HG03025 (cell line): ENCODE data around the gene MAIP1.

Experiments
- ATAC-seq: cut with Tn5 transposase; IDR thresholded peaks from one replicate; pipeline ENCODE4 v1.9.1; 2021; ENCODE audit warnings: mild to moderate bottlenecking, moderate library complexity; ENCODE audit not compliant: unreplicated experiment, low FRiP score

Gene MAIP1

GRCh38 chr2:199985625-199986207, 30.3 kb downstream of the MAIP1 start:
- peak; percentile 63 for ATAC-seq

DNA sequence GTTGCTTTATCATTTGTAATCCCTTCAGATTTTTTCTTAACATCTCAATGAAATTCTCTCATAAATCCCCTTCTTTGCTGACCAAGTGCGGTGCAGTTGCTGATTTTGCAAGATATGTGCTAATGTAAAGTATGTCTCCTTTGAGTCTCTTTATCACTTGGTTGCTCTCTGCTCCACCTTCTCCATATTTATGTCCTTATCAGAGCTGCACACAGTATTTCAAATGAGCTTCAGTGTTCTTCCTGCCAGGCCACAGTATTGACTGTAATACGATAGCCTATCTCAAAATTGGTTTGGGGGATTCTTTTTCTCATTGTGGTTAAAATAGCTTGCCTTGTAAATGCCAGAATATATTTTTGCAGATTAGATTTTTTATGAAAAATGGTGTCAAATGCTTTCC, 32.2 kb downstream of the MAIP1 start:
- ATAC-seq, result no peak

- no peak for ATAC-seq
Observed at GRCh38 chr2:199988151-199988550, 32.8 kb downstream of the MAIP1 start.

- ATAC-seq, result no peak
Observed at GRCh38 chr2:199989822-199990221, 34.4 kb downstream of the MAIP1 start.

- no peak for ATAC-seq
Observed at GRCh38 chr2:199991691-199992090, 36.3 kb downstream of the MAIP1 start.

- no peak for ATAC-seq
Observed at GRCh38 chr2:199992296-199992695, 36.9 kb downstream of the MAIP1 start.

DNA sequence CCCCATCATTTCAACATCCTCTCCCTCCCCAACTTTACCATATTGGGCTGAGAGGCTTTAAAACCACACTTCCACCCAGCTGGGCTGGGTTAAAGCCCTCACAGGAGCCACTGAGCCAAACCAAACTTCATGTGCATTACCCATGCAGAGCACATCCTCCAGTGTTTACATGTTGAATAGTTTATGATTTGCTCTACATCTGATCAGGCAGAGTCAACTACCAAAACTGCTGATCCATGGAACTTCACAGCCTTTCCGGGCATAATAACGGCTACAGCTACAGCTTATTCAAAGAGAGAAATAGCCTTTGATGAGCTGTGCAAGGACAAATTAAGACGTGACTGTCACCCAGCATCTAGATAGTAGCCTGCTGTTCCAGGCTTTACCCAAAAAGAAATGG, 39.0 kb downstream of the MAIP1 start:
- ATAC-seq, result no peak

DNA sequence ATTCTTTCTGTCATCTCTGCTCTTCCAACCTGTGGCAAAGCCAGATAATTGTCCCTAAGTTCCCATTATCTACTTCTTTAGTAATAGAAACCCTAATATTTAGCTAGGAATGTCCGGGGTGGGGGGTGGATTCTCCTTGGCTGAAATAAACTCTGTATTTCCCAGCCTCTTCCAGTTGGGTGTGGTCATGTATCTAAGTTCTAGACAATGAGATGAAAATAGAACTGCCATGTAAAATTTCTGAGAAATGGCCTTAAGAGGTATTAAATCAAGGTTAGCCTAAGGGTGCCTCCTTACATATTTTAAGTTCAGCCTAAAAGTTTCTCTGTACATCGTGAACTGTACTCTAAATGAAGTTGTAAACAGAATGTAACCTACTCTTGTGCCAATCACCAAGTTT, 39.5 kb downstream of the MAIP1 start:
- ATAC-seq, result no peak

DNA sequence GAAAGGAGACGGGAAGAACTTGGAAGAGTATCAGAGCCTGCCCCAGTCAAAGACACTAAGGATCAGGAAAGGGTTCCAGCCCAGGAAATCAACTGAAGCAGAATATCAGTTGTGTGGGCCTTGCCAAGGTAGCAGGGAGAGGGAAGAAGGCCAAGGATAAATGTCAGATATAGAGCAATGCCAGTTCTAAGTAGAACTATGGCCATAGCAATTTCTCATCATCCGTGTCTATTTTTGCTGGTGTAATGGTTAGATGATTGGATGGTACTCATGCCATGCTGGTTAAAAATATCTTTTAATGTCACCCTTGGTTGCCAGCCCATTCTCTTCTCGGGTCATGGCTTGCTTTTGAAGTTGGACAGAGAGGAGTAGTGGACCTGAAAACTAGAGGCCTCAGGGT, 41.9 kb downstream of the MAIP1 start:
- no peak for ATAC-seq

DNA sequence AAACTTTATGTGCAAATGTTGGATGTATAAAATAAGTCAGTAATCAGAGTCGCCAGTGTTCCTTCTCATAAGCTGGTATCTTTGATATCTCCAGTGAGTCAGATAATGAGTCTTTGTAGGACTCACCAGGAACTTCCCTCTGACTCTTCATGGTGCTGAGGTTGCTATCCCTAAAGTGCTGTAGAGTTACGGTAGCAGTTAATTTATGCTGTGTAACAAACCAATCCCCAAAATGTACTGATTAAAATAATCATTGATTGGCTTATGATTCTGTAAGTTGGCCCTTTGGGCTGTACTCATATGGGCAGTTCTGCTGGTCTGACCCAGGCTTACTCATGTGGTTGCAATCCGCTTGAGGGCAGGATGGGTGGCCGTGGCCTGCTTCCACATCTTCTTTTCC, 43.8 kb downstream of the MAIP1 start:
- no peak for ATAC-seq

GRCh38 chr2:200000444-200001163, 45.2 kb downstream of the MAIP1 start:
- no peak for ATAC-seq

- no peak for ATAC-seq
Observed at GRCh38 chr2:200003444-200003843, 48.1 kb downstream of the MAIP1 start.

- ATAC-seq, result no peak
Observed at GRCh38 chr2:200005675-200006074, 50.3 kb downstream of the MAIP1 start.

DNA sequence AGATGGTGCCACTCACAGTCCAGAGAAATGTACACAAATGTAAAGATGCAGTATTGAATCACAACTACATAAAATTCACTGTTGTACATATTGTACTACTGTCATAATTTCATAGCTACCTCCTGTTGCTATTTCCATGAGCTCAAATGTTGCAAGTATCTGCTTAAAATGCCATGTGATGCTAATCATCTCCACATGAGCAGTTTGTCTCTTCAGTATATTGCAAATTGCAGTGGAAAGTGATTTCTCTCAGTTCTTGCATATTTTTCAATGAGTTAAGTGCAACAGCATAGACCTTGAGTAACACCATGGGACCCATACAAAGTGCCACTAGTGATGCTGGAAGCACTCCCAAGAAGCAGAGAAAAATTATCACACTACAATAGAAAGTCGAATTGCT, 51.9 kb downstream of the MAIP1 start:
- no peak for ATAC-seq

DNA sequence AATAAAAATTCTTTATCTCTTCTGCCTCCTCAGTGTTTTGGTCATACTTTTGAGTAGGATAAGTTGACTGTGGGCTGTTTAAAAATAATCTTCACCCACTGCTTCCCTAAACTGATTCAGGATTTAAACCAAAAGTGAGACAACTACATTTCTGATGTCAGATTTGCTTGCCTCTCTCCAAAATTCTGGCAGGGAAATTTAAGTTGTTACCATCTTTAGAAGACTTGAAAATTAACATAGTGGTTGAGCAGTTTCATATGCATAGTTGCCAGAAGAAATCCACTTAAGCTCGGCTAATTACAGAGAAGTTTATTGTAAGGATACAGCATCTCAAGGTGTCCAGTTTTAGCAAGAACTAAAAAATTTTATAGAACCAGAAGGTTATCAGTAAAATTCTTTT, 57.0 kb downstream of the MAIP1 start:
- no peak for ATAC-seq
